Measurements from ENCODE around the gene DNAJC16. TPM values are rescaled to one million over a fixed set of nuclear protein-coding genes. Genes with fewer than 3 reads are reported as not detected.

The DNAJC16 gene
- total and polyA plus RNA-seq, 9 of the 15 experiments (the other 6 are each of a cell fraction or from before 2014, with no cell fraction given): 6.9 to 16.8 (median 12.8) TPM

DNA sequence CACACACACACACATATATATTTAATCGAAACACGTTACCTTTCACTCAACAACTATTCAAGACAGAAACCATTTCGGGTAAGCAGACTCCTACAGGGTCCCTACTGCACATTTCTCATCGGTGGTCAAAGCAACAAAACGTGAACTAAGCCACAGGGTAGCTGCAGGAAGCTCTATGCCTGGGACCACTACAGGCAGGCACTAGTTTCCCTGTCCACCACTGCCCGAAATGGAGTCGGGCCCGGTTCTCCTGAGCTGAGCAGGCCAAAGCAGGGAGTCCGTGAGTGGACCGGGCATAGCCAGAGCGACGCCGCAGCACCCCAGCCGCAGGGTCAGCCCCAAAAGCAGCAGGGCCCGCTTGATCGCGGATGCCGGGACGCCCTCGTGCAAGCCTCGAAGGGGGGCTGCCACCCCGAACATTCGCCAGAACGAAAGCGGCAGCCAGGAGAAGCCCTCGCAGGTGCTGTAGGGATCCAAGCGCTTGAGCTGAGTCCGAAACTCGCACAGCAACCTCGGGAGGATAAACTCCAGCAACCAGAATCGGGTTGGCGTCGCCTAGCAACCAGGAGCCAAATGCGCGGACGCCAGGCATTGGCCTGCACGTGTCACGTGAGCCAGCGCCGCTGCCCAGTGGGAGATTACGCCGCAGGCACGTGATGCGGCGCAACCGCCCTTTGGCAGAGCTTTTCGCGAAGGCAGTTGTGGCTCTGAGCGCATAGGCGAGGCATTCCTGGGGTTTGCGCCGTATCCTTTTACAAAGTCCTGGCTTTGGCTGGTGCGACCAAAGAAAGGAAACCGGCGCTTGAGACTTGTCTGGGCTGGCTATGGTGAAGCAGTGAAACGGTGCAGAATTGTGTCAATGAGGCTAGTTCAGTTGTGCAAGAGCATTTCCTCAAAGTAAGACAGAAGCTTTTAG lies 76.7 kb downstream of the DNAJC16 start (continued):
- TF ChIP-seq CCNT2 (IDR thresholded peaks at IDR 0.05; ENCODE audit: borderline replicate concordance, extremely low read depth, insufficient read length, low read depth, low read length): peak; percentile 44
- TF ChIP-seq, protein P1, sequence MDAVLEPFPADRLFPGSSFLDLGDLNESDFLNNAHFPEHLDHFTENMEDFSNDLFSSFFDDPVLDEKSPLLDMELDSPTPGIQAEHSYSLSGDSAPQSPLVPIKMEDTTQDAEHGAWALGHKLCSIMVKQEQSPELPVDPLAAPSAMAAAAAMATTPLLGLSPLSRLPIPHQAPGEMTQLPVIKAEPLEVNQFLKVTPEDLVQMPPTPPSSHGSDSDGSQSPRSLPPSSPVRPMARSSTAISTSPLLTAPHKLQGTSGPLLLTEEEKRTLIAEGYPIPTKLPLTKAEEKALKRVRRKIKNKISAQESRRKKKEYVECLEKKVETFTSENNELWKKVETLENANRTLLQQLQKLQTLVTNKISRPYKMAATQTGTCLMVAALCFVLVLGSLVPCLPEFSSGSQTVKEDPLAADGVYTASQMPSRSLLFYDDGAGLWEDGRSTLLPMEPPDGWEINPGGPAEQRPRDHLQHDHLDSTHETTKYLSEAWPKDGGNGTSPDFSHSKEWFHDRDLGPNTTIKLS (IDR thresholded peaks at IDR 0.05; ENCODE audit: borderline replicate concordance, low read depth): peak; percentile 37; the same call in 1 of the 2 replicates
- peak; percentile 9; the same call in 1 of the 2 replicates for TF ChIP-seq ZNF232 (CRISPR knock-in tag; IDR thresholded peaks at IDR 0.05)
- TF ChIP-seq, protein P2, sequence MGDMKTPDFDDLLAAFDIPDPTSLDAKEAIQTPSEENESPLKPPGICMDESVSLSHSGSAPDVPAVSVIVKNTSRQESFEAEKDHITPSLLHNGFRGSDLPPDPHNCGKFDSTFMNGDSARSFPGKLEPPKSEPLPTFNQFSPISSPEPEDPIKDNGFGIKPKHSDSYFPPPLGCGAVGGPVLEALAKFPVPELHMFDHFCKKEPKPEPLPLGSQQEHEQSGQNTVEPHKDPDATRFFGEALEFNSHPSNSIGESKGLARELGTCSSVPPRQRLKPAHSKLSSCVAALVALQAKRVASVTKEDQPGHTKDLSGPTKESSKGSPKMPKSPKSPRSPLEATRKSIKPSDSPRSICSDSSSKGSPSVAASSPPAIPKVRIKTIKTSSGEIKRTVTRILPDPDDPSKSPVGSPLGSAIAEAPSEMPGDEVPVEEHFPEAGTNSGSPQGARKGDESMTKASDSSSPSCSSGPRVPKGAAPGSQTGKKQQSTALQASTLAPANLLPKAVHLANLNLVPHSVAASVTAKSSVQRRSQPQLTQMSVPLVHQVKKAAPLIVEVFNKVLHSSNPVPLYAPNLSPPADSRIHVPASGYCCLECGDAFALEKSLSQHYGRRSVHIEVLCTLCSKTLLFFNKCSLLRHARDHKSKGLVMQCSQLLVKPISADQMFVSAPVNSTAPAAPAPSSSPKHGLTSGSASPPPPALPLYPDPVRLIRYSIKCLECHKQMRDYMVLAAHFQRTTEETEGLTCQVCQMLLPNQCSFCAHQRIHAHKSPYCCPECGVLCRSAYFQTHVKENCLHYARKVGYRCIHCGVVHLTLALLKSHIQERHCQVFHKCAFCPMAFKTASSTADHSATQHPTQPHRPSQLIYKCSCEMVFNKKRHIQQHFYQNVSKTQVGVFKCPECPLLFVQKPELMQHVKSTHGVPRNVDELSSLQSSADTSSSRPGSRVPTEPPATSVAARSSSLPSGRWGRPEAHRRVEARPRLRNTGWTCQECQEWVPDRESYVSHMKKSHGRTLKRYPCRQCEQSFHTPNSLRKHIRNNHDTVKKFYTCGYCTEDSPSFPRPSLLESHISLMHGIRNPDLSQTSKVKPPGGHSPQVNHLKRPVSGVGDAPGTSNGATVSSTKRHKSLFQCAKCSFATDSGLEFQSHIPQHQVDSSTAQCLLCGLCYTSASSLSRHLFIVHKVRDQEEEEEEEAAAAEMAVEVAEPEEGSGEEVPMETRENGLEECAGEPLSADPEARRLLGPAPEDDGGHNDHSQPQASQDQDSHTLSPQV (IDR thresholded peaks at IDR 0.05): peak; percentile 68
- TF ChIP-seq FOS (IDR thresholded peaks at IDR 0.05; ENCODE audit: extremely low read depth, insufficient read length): peak; percentile 80
- TF ChIP-seq PHF8 (IDR thresholded peaks at IDR 0.05; ENCODE audit: borderline replicate concordance, low read length): peak; percentile 50; the same call in 1 of the 2 replicates
- peak; percentile 42; the same call in 1 of the 2 replicates for TF ChIP-seq MBD2 (IDR thresholded peaks at IDR 0.05; ENCODE audit: borderline replicate concordance, low read depth)
- TF ChIP-seq FOXK2 (conservative IDR thresholded peaks at IDR 0.05 in 1 of 2, IDR thresholded peaks at IDR 0.05 in 1 of 2; ENCODE audit: low read depth in 2 of 2): peak in 1 of 2 experiments; percentile 47; a peak in 1 of 4 replicates
- TF ChIP-seq TOE1 (IDR thresholded peaks at IDR 0.05; ENCODE audit: borderline replicate concordance): peak; percentile 96
- TF ChIP-seq TOE1 (CRISPR knock-in tag; IDR thresholded peaks at IDR 0.05; ENCODE audit: borderline replicate concordance, low read depth): no peak
- peak in 1 of 2 experiments; percentile 73; a peak in 2 of 4 replicates for TF ChIP-seq CSDE1 (IDR thresholded peaks at IDR 0.05)
- peak; percentile 43; the same call in 1 of the 2 replicates for TF ChIP-seq POLR2G (IDR thresholded peaks at IDR 0.05; ENCODE audit: low read depth, low read length)
- 0 out of 2 replicates have a peak, but pooled peaks have one; percentile 58 for TF ChIP-seq RNF2 (IDR thresholded peaks at IDR 0.05)
- TF ChIP-seq POLR2B (IDR thresholded peaks at IDR 0.05; ENCODE audit: low read depth, partially characterized antibody): no peak
- TF ChIP-seq TBP (optimal IDR thresholded peaks at IDR 0.05; ENCODE audit: low read depth, low read length): peak; percentile 14
- TF ChIP-seq FOXJ2 (tag; IDR thresholded peaks at IDR 0.05): peak; percentile 47; the same call in 1 of the 2 replicates
- TF ChIP-seq, protein P3, sequence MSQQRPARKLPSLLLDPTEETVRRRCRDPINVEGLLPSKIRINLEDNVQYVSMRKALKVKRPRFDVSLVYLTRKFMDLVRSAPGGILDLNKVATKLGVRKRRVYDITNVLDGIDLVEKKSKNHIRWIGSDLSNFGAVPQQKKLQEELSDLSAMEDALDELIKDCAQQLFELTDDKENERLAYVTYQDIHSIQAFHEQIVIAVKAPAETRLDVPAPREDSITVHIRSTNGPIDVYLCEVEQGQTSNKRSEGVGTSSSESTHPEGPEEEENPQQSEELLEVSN (IDR thresholded peaks at IDR 0.05; ENCODE audit: borderline replicate concordance in 1 of 2, extremely low read depth in 1 of 2, insufficient read depth in 1 of 2, insufficient read length in 1 of 2, low read depth in 1 of 2, low read length in 1 of 2, poor library complexity in 1 of 2, severe bottlenecking in 1 of 2): peak; percentile 96
- peak; percentile 15; the same call in 1 of the 2 replicates for TF ChIP-seq JUN (IDR thresholded peaks at IDR 0.05; ENCODE audit: borderline replicate concordance, low read depth, low read length)
- no peak for TF ChIP-seq JUN (CRISPR knock-in tag; IDR thresholded peaks at IDR 0.05; ENCODE audit: borderline replicate concordance)

Data from K562 (cell line).